B cell (primary cell): ENCODE data around the gene ANKRD62. TPM values are rescaled to one million over a fixed set of nuclear protein-coding genes. Genes with fewer than 3 reads are reported as not detected.

Experiments
- ATAC-seq: fragments of 200-7000 bp; cut with Tn5 transposase; one replicate; pipeline ENCODE4 v1.10.0; 2021; ENCODE audit warnings: low read depth, mild to moderate bottlenecking, moderate number of reproducible peaks, moderate library complexity
- CTCF ChIA-PET: fragments of 350-600 bp; sonication (Branson Sonifier 250); formaldehyde crosslinking; loops from one replicate; lab custom pipeline; 2021; ENCODE audit warnings: antibody characterized with exemption, inconsistent platforms; lab: Charles Lee
- POLR2A ChIA-PET: fragments of 350-600 bp; sonication (Branson Sonifier 250); formaldehyde crosslinking; loops from one replicate; lab custom pipeline; 2021; ENCODE audit warnings: antibody characterized with exemption; lab: Charles Lee
- DNase-seq: peaks from one replicate; pipeline ENCODE4 v3.0.0; 2013
- H2AFZ ChIP-seq: 2 replicates; pipeline ENCODE4 v1.6.1; 2012; ENCODE audit warnings: mild to moderate bottlenecking, low read depth, low read length; ENCODE audit not compliant: insufficient read depth, poor library complexity, severe bottlenecking
- H3K27ac ChIP-seq, 2 donors: 1 replicate in 1 of 2; 2 replicates in 1 of 2; pipeline ENCODE4 v1.5.1; 2012 to 2013; ENCODE audit warnings: low read length in 2 of 2, mild to moderate bottlenecking in 2 of 2, moderate library complexity in 1 of 2
- H3K27me3 ChIP-seq, 4 experiments: fragments of 200-600 bp in 1 of 4; sonication (generic) in 1 of 4; replicated peaks in 1 of 4; 1 replicate in 2 of 4; 2 replicates in 2 of 4; pipeline versions ENCODE4 v1.6.1 to v1.7.0; 2013 to 2016; ENCODE audit warnings: low read length in 3 of 4, mild to moderate bottlenecking in 2 of 4, mixed read lengths in 1 of 4, moderate library complexity in 1 of 4; ENCODE audit not compliant: insufficient read depth in 4 of 4, control insufficient read depth in 3 of 4; ENCODE audit errors: control extremely low read depth in 1 of 4
- H3K36me3 ChIP-seq, 2 experiments: replicated peaks in 1 of 2; 1 replicate in 1 of 2; 2 replicates in 1 of 2; pipeline versions ENCODE4 v1.6.1 to v1.7.1; 2013; ENCODE audit warnings: low read length in 1 of 2; ENCODE audit not compliant: insufficient read depth in 2 of 2, control insufficient read depth in 1 of 2; ENCODE audit errors: control extremely low read depth in 1 of 2, extremely low read depth in 1 of 2
- H3K4me1 ChIP-seq, 2 donors: fragments of 200-600 bp in 1 of 2; sonication (generic) in 1 of 2; 1 replicate in 1 of 2; 2 replicates in 1 of 2; pipeline versions ENCODE4 v1.5.1 to v1.6.1; 2013 to 2017; ENCODE audit warnings: low read length in 2 of 2; ENCODE audit not compliant: control insufficient read depth in 2 of 2, insufficient read depth in 2 of 2
- H3K4me2 ChIP-seq: replicated peaks from 2 replicates; pipeline ENCODE3; 2012; ENCODE audit warnings: mild to moderate bottlenecking, low read depth, low read length; ENCODE audit not compliant: poor library complexity, severe bottlenecking
- H3K4me3 ChIP-seq, 5 experiments: fragments of 200-600 bp in 1 of 5; sonication (generic) in 1 of 5; 1 replicate in 3 of 5; 2 replicates in 2 of 5; pipeline versions ENCODE4 v1.5.1 to v1.7.0; 2011 to 2016; ENCODE audit warnings: low read length in 4 of 5, mild to moderate bottlenecking in 4 of 5, low read depth in 2 of 5, control low read depth in 1 of 5, moderate library complexity in 1 of 5; ENCODE audit not compliant: insufficient read depth in 1 of 5; ENCODE audit errors: control extremely low read depth in 1 of 5, extremely low read depth in 1 of 5
- H3K79me2 ChIP-seq: fragments of 200-600 bp; sonication (generic); one replicate; pipeline ENCODE4 v1.6.0; 2016; ENCODE audit warnings: low read length; ENCODE audit not compliant: control insufficient read depth, insufficient read depth
- H3K9ac ChIP-seq: fragments of 200-600 bp; sonication (generic); 2 replicates; pipeline ENCODE4 v1.6.1; 2017; ENCODE audit warnings: mild to moderate bottlenecking, low read length, moderate library complexity
- H3K9me3 ChIP-seq, 3 donors: one replicate each; pipeline versions ENCODE4 v1.6.1 to v1.7.1; 2013; ENCODE audit warnings: low read length in 2 of 3; ENCODE audit not compliant: control insufficient read depth in 2 of 3, insufficient read depth in 1 of 3; ENCODE audit errors: control extremely low read depth in 1 of 3
- H4K20me1 ChIP-seq: 2 replicates; pipeline ENCODE4 v1.6.0; 2012; ENCODE audit warnings: mild to moderate bottlenecking, low read length; ENCODE audit not compliant: insufficient read depth, control insufficient read depth, poor library complexity, severe bottlenecking
- H3K27ac Mint-ChIP-seq: one replicate; pipeline ENCODE4 v1.8.0; 2021; ENCODE audit warnings: mixed read lengths
- H3K27me3 Mint-ChIP-seq: one replicate; pipeline ENCODE4 v1.8.0; 2021; ENCODE audit warnings: mixed read lengths
- H3K4me1 Mint-ChIP-seq: one replicate; pipeline ENCODE4 v1.8.0; 2021; ENCODE audit warnings: mixed read lengths
- H3K4me3 Mint-ChIP-seq: one replicate; pipeline ENCODE4 v1.8.0; 2021; ENCODE audit warnings: mixed read lengths
- H3K9me3 Mint-ChIP-seq: one replicate; pipeline ENCODE4 v1.8.0; 2022; ENCODE audit warnings: mixed read lengths; ENCODE audit not compliant: insufficient read depth
- CTCF ChIP-seq: fragments of 200-600 bp; IDR thresholded peaks from one replicate; pipeline ENCODE4 v1.8.0; 2022; ENCODE audit warnings: antibody characterized with exemption, mild to moderate bottlenecking
- EZH2 ChIP-seq: IDR thresholded peaks from 2 replicates; pipeline ENCODE4 v1.6.1; 2012; ENCODE audit warnings: borderline replicate concordance, low read depth, mild to moderate bottlenecking, moderate library complexity, low read length; ENCODE audit not compliant: insufficient read depth, poor library complexity, severe bottlenecking
- WGBS: methylation state at CpG from one replicate; pipeline ENCODE4 v1.1.5; 2013; ENCODE audit warnings: missing lambda C conversion rate; ENCODE audit not compliant: insufficient coverage; 5-methylcytosine and 5-hydroxymethylcytosine counted together
- intact Hi-C: fragments of 100-400 bp; cut with micrococcal nuclease; formaldehyde crosslinking; loops from one replicate; pipeline ENCODE4 v1.10.0; 2022
- polyA plus RNA-seq: library from polyadenylated mRNA; depleted of rRNA; stranded (reverse); fragments of >200 nt; gene quantifications from 2 replicates; pipeline ENCODE4 v1.2.3, GENCODE V29; 2012
- total RNA-seq, 2 donors: library from RNA; stranded (reverse); fragments of 120-200 nt in 1 of 2; gene quantifications; 1 replicate in 1 of 2; 2 replicates in 1 of 2; pipeline versions ENCODE4 v1.2.3 to v1.2.4, GENCODE V29; 2013 to 2022

ANKRD62 gene
- total and polyA plus RNA-seq, 2 donors (not counting 1 experiment from before 2014, with no cell fraction given) = not detected

- H2AFZ ChIP-seq = no peak overlapping the region
- no peak overlapping the region for H3K4me2 ChIP-seq
- no peak for DNase-seq
- TF ChIP-seq CTCF (no peak), EZH2 (no peak)
- Mint-ChIP-seq H3K4me1 (no peaks in the 10 kb centered on the region), H3K4me3 (no peak overlapping the region), H3K27me3 (peaks cover 9% of the 10 kb centered on the region), H3K27ac (no peak overlapping the region), H3K9me3 (no peaks in the 10 kb centered on the region)
- intact Hi-C loops = no loop called here
- peaks cover 0 to 7% (median 1%) of the 10 kb centered on the region in 4 experiments for H3K27me3 ChIP-seq
- no peak overlapping the region for H3K9ac ChIP-seq
- CTCF ChIA-PET = interaction anchor here (1.6 kb wide), 1 partner anchor 9 kb away, joined by 3 read pairs; no protein-coding TSS in a partner anchor
- no peaks in the 10 kb centered on the region for H3K4me1 ChIP-seq
- no peak overlapping the region for H3K4me3 ChIP-seq
- WGBS = no CpG with 5 or more reads among the region's 1 CpG
- POLR2A ChIA-PET = no interaction called here
- no peak for ATAC-seq
- H3K9me3 ChIP-seq = no peaks in the 10 kb centered on the region
- no peaks in the 10 kb centered on the region for H3K79me2 ChIP-seq
- no peak overlapping the region for H3K27ac ChIP-seq
- no peaks in the 10 kb centered on the region for H4K20me1 ChIP-seq
- no peaks in the 10 kb centered on the region for H3K36me3 ChIP-seq
Measured at GRCh38 chr18:12101266-12101665, 7.6 kb downstream of the ANKRD62 start.

GRCh38 chr18:12102136-12102842 lies 8.6 kb downstream of the ANKRD62 start:
- TF ChIP-seq CTCF = no peak
- TF ChIP-seq EZH2 = no peak
- H4K20me1 ChIP-seq = no peaks in the 10 kb centered on the region
- Mint-ChIP-seq H3K4me1 (no peaks in the 10 kb centered on the region), H3K27me3 (peaks cover 9% of the 10 kb centered on the region), H3K27ac (no peak overlapping the region), H3K4me3 (no peak overlapping the region), H3K9me3 (no peaks in the 10 kb centered on the region)
- H3K4me1 ChIP-seq = no peaks in the 10 kb centered on the region
- DNase-seq = no peak
- H3K9ac ChIP-seq = no peak overlapping the region
- H2AFZ ChIP-seq = no peak overlapping the region
- no peak overlapping the region for H3K4me2 ChIP-seq
- no peaks in the 10 kb centered on the region for H3K36me3 ChIP-seq
- no peak overlapping the region for H3K27ac ChIP-seq
- CTCF ChIA-PET = interaction anchor here (1.5 to 1.6 kb wide), 2 partner anchors 10 to 63 kb away, joined by 3 to 4 read pairs; no protein-coding TSS in a partner anchor
- POLR2A ChIA-PET = no interaction called here
- H3K4me3 ChIP-seq = no peak overlapping the region
- intact Hi-C loops = no loop called here
- H3K9me3 ChIP-seq = no peaks in the 10 kb centered on the region
- 78% methylated on average over 3 of the region's 13 CpGs for WGBS
- no peak for ATAC-seq
- H3K79me2 ChIP-seq = no peaks in the 10 kb centered on the region
- H3K27me3 ChIP-seq = peaks cover 0 to 10% (median 1%) of the 10 kb centered on the region in 4 experiments
